ENCODE results near the gene PLCD3.
A peak's percentile ranks its signal among the peaks of the same experiment; 100 is the strongest.
"Not testable (repeated sequence)": the region's sequence is repeated elsewhere in the genome, so short reads cannot be mapped to it uniquely, and the experiment has no call there.

The PLCD3 gene

DNA sequence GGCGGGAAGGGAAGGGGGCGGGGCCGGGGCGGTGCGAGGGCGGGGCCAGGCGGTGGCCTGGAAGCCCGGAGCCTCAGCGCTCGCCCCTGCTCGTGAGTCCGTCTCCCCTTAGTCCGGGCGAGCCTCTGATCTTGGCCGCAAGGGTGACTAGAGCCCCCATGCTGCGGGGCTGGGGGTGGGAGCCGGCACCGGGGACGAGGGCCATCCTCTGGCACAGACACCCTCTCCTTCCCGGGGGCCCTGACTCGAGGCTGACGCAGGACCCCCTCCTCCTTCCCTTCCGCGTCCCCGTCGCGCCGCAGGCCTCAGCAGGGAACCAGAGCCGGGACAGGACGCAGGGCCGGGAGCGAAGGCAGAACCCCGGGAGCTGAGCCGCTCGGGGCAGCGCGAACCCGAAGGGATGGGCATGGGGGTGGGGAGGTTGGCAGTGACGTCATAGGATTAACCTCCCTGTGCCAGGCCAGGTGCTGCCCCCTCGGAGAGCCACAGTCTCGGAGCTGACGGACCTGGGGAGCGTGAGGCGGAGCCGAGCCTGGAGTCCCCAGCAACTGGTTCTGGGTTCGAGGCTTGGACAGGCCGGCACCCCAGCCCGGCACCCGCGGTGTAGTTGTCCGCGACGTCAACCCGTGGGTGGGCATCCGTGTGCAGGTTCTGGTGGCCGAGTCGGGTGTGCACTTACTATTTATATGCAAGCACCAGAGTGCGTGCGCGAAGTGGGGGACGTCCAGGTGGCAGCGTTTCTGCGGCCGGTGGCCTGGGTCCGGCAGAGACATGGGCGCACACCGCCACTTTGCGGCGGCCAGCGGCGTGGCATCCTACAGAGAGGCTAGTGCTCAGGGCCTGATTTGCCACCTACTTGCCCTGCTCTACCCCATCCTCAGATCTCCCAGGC, 503 bp upstream of the PLCD3 start:
- DNase-seq (ENCODE audit: low spot score), result peak; percentile 89

DNA sequence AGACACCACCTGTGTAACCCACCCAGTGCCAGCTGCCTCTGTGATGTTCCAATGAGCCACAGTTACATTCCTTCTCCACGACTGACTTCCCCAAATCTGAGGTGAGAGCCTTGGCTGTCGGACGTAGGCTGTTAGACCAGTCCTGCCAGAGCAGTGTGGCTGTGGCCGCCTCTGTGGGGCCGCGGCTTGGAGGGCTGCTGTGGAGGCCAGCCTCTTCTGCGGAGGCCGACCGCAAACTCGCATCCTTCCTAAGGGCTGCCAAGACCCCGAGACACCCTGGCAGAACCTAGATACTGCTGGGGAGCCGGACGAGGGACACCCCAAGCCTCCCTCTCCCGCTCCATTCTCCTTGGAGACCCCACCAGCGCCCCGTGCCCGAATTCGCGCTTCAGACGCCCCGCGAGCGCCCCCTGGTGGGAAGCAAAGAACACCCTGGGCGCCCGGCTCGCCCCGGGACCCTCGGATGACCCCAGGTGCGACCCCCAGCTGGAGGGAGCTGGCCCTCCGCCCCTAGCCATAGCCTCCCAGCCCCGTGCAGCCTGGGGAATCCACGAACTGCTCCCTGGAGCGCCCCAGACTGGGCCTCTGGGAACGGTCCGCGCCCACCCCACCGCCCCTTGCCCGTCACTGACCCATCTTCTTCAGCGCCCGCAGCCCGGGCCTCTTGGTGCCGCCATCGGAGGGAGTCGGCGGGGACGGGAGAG, 547 bp downstream of the PLCD3 start:
- peak; percentile 50 for DNase-seq (ENCODE audit: low spot score)

DNA sequence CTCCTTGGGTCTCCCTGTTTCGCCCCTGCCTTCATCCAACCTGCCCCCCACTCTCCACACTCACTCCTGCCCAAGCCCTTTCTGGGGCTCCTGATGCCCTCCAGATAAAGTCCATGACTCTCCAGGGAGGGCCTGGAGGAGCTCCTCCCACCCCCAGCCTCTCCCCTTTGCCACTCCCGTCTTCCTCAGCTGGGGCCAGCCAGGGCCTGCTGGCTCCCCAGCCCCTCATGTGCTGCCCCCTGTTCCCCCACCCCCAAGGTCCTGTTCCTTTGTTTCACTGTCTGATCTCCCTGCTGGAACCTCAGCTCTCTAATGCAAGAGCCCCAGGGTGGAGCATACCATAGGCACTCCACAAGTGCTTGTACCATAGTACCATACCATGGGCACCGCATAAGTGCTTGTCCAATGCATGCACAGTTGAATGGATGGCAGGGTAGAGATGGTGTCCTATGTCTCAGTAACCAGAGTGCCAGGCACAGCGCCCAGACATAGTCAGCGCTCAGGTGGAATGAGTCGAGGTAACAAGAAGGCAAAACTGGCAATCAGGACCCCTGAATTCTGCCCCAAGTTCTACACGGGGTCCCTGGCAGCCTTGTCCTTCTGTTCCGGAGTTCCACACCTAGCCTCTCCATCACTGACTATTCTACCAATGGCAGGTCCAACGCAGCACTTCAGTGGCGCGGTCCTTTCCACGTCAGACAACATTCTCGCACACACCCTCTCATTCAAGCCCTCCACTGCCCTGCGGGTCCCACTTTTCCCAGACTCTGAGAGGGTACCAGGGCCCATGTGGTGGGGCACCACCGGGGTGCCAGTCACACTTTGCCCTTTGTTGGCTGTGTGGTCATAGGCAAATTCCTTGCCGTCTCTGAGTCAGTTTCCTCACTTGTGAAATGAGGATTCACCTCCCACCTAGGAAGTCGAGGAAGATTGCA, 1.4 kb downstream of the PLCD3 start:
- no peak for DNase-seq (ENCODE audit: low spot score)

DNA sequence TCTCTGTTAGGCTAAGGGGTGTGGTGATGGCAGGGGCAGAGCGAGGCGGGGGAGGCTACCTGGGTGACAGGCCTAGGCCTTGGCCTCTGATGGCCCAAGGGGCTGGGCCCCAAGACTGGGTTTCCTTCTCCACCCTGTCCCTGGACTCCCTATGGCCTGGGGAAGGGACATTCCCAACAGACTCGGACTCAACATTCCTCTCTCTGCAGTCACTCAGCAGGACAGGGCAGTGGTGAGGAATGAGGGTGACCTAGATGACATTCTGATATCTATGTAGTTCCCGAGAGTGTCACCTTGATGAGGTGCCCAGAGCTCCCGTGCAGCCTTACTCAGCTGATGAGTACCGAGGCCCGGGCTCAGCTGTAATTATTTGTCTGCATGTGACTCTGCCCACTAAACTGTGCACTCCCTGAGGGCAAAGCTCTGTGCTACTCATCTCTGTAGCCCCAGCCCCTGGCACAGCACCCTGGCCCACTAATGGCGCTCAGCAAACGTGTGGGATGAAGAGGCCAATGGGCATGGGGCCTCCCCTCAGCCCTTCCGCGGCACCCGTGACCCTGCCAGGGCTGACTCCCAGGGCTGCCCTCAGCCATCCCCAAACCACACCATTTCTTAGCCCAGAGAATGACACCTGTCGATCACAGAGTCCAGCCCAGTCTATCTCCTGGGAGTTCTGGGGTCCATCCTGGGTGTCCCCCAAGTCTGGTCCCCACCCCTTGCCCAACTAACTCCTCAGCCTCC, 2.2 kb downstream of the PLCD3 start:
- DNase-seq (ENCODE audit: low spot score), result peak; percentile 71

DNA sequence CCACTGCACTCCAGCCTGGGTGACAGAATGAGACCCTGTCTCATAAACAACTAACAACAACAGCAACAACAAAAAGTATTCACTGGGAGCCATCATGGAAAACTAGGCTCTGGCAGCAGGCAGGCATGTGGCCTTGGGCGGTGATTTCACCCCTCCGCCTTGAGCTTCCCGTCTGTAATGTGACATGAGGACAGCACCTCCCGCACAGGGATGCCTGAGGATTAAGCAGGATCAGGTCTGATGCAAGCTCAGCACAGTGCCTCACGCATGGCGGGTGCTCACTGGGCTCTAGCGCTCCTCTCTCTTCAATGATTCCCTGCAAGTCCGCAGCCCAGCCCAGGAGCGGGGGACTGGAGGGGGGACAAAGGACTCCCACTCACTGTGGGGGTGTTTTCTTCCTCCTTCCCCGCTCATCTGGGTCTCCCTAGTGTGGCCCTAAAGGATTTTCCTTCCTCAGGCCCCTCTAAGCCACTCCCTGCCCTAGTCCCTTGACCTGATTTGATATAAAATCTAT, 2.8 kb downstream of the PLCD3 start:
- peak; percentile 63 for DNase-seq (ENCODE audit: low spot score)

DNA sequence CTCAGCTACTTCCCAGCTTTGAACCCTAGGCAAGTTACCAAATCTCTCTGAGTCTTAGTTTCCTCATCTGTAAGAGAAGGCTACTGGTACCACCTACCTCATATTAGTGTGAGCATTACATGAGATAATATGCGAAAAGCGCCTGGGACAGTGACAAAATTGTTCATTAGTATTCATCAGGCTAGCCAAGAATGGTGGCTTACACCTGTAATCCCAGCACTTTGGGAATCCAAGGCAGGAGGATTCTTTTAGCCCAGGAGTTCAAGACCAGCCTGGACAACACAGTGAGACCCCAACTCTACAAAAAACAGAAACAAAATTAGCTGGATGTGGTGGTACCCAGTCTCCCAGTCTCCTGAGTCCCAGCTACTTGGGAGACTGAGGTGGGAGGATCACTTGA, 3.3 kb downstream of the PLCD3 start:
- DNase-seq (ENCODE audit: low spot score), result no peak

DNA sequence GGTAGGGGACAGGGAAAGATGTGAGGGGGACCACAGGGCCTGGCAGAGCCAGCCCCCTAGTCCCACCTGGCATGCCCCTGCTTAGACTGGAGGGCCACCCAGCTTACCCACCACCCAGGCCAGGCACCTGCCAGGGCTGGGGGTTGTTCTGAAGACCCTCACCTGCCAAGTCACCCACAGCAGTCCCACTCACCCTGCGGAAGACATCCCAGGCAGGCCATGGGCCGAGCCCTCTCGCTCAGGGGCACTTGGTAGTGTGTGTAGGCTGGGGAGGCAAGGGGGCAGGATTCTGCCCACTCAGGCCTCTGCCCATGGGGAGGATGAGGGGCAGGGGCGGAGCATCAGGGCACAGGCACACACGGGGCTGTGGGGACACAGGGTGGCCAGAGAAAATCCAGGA, 4.0 kb downstream of the PLCD3 start:
- DNase-seq (ENCODE audit: low spot score), result no peak

DNA sequence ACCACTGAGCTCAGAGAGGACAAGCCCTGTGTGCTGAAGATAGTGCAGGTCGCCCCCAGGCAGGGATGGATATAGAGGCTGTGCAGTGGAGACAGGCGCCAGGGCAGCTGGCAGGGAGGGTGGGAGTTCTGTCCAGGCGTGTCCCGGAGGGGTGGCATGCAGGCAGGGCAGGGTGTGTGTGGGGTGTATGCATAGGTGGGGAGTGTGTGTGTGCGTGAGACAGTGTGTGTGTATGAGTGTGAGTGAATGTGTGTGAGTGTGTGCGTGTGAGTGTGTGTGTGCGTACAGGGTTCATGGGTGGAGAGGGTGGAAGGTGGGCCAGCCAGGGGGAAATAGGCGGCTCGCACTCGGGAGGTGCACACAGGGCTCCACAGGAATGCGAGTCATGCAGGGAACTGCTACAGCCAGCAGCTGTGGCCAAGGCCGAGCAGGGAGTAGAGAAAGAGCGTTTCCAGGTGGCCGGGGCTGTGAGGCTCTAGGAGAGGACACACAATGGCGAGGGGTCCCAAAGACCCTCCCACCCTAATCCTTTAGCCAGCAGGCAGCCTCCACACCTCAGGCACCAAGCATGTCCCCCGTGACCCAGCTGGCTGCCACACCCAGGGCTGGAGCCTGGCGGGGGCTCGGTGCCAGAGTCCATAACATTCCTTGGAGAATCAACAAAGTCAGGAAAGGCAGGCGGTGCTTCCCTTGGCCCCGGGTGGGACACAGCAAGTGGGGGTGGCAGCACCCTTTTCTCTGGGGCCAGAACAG, 4.6 kb downstream of the PLCD3 start:
- DNase-seq (ENCODE audit: low spot score), result peak; percentile 70

DNA sequence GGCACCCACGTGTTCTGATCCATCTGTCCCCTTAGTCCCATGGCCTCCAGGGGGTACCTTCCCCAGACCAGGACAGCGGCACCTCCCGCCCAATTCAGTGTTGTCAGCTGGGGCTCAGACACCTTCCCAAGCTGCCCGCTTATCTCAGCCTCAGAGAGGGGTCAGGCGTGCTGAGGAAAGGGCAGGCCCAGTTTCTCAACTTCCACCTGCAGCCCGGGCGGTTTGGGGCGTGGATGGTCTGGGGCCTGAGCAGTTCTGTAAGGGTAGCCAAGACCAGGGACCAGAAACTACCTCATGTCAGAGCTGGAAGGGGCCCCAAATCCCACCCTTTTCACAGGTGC, 5.1 kb downstream of the PLCD3 start:
- DNase-seq (ENCODE audit: low spot score), result no peak

DNA sequence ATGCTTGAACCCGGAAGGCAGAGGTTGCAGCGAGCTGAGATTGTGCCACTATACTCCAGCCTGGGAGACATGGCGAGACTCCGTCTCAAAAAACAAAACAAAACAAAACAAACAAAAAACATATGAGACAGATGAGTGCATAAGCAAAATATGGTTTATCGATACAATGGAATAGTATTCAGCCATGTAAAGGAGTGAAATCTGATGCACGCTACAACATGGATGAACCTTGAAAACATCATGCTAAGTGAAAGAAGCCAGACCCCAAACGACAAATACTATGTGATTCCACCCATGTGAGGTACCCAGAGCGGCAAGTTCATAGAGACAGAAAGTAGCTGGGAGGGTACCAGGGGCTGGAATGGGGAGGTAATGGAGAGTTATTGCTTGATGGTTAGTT, 6.8 kb downstream of the PLCD3 start:
- no peak for DNase-seq (ENCODE audit: low spot score)

DNA sequence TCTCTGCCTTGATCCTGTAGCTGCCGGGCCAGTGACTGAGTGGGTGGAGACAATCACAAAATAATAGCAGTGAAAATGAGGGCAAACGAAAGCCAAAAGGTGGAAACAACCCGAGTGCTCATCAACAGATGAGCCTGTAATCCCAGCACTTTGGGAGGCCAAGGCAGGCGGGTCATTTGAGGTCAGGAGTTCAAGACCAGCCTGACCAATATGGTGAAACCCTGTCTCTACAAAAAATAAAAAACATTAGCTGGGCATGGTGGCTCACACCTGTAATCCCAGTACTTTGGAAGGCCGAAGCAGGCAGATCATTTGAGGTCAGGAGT, 7.6 kb downstream of the PLCD3 start:
- not testable (repeated sequence) for DNase-seq (ENCODE audit: low spot score)

DNA sequence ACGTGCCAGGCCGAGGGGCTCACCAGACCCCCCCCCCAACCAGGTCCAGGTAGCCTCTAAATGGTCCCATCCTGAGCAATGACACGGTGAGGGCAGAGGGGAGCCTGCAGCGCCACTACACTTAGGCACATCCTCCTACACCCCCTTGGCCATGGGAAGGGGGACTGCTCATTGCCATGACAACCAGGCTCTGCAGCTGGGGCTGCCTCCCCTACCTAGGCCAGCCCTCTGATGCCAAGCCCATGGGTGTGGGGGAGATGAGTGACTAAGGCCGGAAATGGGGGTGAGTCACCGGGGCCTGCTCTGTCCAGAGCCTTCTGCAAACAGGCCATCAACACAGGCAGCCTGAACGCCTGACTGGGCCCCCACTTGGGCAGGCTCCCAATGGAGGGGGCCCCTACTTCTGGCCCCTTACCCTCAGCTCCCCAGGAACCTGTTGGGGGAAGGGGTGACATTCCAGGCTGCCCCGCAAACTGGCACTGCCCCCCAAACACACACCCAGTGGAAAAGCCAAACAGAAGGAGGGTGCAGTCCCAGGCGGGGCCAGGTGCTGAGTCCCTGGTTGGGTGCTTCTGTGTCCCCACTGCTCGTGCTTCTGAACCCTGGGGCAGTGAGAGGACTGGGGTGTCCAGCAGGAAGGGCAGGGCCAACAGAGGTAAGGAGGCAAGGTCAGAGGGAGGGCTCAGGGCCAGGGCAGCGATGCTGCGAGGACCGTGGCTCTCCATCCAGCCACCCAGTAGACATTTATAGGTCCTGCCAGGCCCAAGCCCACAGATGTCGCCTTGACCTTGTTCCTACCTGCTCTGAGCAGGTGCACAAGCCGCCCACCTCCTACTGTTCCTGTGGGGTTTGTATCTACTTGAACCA, 8.2 kb downstream of the PLCD3 start:
- peak; percentile 95 for DNase-seq (ENCODE audit: low spot score)

DNA sequence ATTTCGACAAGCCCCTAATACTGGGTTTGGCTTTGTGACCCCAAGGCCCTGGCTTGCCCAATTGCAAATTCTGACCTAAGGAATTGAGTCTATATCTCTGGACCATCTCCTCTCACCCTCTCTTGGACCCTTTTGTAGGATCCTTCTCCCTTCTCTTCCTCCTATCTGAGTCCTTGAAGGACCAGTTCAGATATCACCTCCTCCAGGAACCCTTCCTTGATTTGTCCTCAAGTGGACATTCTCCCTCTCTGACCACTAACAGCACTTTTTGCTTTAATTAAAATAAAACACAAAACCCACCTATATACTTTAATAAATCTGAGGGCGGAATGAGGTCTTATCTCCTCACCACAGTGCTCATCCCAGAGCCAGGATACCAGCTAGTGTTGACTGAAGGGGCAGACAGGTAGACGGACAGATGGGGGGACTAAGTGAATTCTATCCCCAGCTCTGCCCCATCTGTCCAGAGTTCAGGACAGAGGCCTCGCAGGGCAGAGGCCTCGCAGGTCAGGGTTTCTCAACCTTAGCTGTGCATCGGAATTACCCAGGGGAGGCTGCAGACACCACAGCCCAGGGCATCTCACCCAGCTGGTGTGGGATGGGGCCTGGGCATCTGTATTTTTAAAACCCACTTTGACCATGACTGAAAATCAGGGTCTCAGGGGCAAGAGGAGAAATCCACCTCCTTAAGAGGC, 9.1 kb downstream of the PLCD3 start:
- no peak for DNase-seq (ENCODE audit: low spot score)

DNA sequence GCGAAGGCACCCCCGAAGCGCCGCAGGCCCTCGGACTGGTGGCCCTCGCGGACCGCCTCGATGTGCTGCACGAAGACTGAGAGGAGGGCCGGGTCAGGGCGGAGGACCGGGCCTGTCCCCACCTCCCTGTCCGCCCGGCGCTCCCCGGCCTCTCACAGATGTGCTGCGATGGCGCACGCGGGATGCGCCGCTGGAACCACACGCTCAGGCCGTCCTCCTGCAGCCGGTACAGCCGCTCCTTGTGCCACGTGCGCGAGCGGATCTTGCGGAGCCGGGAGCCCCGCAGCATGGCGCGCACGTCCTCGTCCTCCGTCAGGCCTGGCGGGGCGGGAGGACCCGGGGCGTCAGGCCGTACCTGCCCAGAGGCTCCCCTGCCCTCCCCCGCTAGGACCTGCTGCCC, 11.3 kb downstream of the PLCD3 start:
- DNase-seq (ENCODE audit: low spot score), result no peak

DNA sequence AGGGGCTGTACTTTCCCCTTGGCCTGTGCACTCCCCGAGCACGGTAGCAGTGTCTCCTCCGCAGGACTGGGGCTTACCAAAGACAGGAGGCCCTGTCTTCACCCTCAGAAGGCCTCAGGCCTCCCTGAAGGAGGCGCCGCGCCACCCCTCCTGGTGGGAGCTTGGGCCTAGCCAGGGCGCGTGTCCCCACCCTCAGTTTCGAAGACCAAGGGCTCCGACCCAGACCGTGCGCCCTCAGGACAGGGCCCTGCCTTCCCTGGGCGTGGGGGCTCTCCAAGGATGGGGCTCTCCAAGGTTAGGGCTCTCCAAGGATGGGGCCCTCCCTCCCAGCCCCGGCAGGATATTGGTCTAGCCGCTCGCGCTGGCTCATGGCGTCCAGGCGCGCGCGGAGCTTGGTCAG, 11.8 kb downstream of the PLCD3 start:
- no peak for DNase-seq (ENCODE audit: low spot score)

DNA sequence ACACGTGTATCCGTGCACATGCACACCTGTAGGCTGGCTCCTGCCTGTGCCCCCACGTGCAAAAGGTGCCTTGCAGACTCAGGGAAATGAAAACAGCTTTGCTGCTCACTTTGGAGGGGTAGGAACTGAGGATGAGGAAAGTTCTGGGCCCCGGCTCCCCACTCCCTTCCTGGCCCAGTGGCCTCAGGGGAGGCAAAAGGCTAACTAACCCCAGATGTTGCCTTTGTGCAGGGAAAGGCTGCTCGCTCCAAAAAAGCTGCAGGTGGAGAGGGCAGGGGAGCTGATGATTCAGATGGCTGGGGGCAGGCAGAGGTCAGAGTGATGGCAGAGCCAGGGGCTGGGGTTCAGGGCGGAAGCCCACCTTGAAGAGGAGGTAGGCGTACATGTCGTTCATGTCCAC, 12.4 kb downstream of the PLCD3 start:
- no peak for DNase-seq (ENCODE audit: low spot score)

DNA sequence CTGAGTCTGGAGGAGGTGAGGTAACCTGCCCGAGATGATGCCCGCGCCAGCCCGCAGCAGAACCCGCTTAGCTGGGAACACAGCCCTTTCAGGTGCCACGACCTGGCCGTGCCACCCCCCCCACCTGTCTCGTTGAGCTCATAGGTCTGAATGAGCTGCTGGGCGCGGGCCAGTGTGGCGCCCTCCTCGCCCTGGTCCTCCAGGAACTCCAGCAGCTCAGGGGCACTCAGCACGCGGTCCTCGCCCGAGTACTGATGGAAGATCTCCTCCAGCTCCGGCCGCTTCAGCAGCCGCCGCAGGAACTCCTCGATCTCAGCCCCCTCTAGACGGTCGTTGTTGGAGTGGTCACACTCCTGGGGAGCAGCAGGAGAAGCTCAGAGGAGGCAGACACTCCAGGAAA, 13.6 kb downstream of the PLCD3 start:
- DNase-seq (ENCODE audit: low spot score), result no peak

DNA sequence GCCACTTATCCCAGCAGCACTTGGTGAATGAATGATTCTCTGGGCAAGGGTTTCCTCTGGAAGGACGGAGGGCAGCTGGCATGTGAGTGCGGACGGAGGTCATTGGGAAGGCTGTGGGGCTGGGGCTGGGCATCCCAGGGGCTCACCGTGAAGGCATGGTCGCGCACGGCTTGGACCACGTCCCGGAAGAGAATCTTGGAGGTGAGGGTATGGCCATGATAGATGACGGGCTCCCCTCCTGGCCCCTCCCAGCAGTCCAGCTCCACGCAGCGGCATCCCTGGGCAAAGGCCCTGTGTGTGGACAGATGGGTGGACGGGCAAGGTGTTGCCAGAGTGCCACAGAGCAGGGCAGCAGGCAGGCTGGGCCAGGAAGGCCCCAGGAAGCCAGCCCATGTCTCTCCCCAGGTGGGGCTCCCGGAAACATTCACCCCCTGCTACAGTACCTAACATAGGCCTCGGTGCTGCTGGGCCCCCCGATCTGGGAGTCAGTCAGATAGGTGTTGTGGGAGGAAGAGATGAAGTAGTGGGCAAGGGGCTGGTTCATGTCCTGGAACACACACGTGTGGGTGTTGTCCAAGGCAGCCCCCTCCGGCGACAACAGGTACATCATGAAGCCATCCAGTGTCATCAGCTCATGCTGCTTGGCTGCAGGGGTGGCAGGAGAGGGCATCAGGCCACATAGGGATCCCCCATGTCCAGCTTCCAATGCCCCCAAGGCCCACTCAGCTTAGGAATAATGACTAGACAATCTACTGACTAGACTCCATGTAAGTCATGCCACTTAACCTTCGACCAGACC, 14.3 kb downstream of the PLCD3 start:
- no peak for DNase-seq (ENCODE audit: low spot score)

DNA sequence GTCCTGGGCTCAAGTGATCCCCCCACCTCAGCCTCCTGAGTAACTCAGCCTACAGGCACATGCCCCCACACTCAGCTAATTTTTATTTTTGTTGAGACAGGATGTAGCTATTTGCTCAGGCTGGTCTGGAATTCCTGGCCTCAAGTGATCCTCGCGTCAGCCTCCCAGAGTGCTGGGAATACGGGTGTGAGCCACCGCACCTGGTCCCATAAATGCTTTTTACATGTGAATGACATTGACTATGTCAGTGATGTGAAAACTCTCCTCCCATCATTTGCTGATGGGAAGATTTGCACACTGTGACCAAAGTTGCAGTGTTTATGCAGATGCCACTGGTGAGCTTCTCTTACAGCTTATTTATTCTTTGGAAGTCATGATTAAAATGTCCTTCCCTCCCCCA, 15.0 kb downstream of the PLCD3 start:
- no peak for DNase-seq (ENCODE audit: low spot score)
